GM12865 (cell line): ENCODE results near the gene TAOK3.

Source experiments
- DNase-seq: peaks from one replicate; pipeline ENCODE4 v3.0.0; 2010; ENCODE audit warnings: low read depth
- H3K4me3 ChIP-seq: 2 replicates; pipeline ENCODE4 v1.5.1; 2011; ENCODE audit warnings: mild to moderate bottlenecking, low read depth, low read length, control low read depth
- TF ChIP-seq, protein P1 (sequence below): IDR thresholded peaks from 2 replicates; pipeline ENCODE4 v1.5.1; 2011; ENCODE audit warnings: low read length, control low read depth, low read depth, inconsistent platforms; ENCODE audit not compliant: insufficient read depth; ENCODE audit errors: missing control alignments

TAOK3 gene

DNA sequence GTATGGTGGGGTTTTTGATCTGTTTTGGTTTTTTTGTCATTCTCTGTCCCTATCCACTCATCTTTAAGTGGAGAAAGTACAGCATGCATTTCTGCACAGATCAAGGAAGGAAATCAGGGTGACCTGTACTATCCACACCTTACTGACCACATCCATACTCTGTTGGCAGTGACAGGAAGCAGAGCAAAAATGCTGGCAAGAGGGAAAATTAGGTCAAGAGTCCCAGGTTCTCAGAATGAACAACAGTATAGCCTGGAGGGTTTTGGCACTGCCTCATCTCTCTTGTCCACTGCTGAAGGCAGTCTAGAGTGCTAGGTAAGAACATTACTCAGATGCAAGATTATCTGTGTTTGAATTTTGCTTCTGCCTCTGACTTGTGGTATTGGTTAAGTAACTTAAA, 70.7 kb downstream of the TAOK3 start:
- TF ChIP-seq, protein P1, sequence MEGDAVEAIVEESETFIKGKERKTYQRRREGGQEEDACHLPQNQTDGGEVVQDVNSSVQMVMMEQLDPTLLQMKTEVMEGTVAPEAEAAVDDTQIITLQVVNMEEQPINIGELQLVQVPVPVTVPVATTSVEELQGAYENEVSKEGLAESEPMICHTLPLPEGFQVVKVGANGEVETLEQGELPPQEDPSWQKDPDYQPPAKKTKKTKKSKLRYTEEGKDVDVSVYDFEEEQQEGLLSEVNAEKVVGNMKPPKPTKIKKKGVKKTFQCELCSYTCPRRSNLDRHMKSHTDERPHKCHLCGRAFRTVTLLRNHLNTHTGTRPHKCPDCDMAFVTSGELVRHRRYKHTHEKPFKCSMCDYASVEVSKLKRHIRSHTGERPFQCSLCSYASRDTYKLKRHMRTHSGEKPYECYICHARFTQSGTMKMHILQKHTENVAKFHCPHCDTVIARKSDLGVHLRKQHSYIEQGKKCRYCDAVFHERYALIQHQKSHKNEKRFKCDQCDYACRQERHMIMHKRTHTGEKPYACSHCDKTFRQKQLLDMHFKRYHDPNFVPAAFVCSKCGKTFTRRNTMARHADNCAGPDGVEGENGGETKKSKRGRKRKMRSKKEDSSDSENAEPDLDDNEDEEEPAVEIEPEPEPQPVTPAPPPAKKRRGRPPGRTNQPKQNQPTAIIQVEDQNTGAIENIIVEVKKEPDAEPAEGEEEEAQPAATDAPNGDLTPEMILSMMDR: no peak
- H3K4me3 ChIP-seq: no peak overlapping the region
- DNase-seq: peak; percentile 36

DNA sequence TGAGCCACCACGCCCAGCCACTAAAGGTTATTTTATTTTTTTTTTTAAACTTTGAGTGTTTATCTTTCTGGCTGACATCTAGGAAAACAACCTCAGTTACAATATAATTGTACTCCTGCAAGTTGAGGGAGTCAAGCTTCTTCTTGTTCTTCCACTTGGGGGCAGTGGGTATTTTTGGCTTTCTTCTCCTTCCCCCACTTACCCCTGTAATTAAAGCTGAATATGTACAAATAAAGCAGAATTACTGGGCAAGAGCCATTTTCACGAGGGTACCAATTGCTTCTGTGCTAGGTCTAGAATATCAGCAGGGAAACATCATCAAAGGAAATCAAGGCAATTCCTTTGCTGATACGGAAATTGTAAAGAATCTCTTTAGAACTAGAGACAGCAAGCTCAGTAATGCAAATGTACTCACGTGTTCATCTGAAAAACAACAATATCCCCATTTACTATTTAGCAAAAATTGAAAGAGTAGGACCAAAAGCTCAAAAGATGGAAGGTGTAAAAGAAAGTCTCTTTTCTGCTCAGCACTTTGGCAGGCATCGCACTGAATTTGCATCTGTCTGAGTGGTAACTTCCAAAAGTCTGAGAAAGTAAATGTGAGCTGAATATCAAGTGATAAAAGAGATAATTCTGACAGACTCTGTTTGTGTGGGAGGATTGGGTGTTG, 72.8 kb downstream of the TAOK3 start:
- TF ChIP-seq, protein P1: no peak
- no peak overlapping the region for H3K4me3 ChIP-seq

GRCh38 chr12:118297284-118297683, 75.4 kb downstream of the TAOK3 start:
- H3K4me3 ChIP-seq: no peak overlapping the region
- TF ChIP-seq, protein P1: no peak
- DNase-seq: no peak

More for the DNA sequence above, 72.8 kb downstream of the TAOK3 start:
- no peak for DNase-seq

GRCh38 chr12:118292836-118293235, 79.9 kb downstream of the TAOK3 start:
- TF ChIP-seq, protein P1: no peak
- no peak overlapping the region for H3K4me3 ChIP-seq
- DNase-seq: no peak

GRCh38 chr12:118290130-118290529, 82.6 kb downstream of the TAOK3 start:
- DNase-seq: no peak
- TF ChIP-seq, protein P1: no peak
- H3K4me3 ChIP-seq: no peak overlapping the region

- no peak overlapping the region for H3K4me3 ChIP-seq
- TF ChIP-seq, protein P1: no peak
- DNase-seq: no peak
Observed at GRCh38 chr12:118288174-118288573, 84.5 kb downstream of the TAOK3 start.

- no peak overlapping the region for H3K4me3 ChIP-seq
- no peak for DNase-seq
- TF ChIP-seq, protein P1: no peak
Observed at GRCh38 chr12:118287728-118288127, 85.0 kb downstream of the TAOK3 start.
